ENCODE measurements around the gene KCNJ9. TPM values are rescaled to one million over a fixed set of nuclear protein-coding genes. Genes with fewer than 3 reads are reported as not detected.

Gene KCNJ9
- total and polyA plus RNA-seq, 2 of the 13 experiments (the other 11 are each of a cell fraction or from before 2014, with no cell fraction given), result not detected

DNA sequence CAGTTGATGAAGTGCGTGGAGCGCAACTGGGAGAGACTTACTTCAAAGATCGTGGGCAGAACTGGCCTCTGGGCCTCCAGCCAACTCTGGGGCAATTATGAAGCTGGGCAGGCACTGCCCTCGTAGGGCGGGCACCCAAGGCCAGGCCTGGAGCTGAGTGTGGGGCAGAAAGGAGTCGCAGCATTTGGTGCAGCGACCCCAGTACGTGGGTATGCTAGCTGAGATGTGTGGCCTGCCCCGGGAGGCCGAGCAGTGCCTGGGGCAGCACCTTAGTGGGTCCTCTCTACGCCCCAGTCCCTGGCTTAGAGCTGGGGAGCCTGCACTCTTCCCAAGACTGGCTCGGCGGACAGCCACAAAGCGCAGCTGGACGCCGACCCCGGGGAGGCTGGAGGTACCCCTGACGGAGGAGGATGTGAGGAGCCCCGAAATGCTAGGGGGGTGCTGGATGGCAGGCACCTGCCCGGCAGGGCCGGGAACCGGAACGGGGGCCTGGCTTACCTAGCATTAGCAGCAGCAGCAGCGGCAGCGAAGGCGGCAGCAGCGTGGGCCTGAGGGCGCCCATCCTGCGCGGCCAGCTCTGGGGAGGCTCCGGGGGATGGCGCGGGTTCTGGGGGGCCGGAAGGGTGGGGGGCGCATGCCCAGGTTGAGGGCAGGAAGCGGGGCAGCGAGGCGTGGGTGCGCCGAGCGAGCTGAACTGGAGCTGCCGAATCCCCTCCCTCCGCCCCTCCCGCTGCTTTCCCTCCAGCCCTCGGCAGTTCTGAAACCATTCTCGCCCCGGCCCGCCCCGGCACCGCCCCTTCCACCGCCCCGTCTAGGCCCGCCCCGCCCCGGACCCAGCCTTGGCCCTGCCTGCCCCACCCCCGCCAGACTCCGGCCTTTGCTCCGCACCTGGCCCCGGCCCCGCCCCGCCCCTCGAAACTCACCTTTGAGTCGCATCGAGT, 16.8 kb downstream of the KCNJ9 start, which contains the start of gene IGSF8 (continued):
- TF ChIP-seq, protein P1, sequence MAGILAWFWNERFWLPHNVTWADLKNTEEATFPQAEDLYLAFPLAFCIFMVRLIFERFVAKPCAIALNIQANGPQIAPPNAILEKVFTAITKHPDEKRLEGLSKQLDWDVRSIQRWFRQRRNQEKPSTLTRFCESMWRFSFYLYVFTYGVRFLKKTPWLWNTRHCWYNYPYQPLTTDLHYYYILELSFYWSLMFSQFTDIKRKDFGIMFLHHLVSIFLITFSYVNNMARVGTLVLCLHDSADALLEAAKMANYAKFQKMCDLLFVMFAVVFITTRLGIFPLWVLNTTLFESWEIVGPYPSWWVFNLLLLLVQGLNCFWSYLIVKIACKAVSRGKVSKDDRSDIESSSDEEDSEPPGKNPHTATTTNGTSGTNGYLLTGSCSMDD (CRISPR knock-in tag; IDR thresholded peaks at IDR 0.05), result no peak
- no peak for TF ChIP-seq ZNF296 (CRISPR knock-in tag; conservative IDR thresholded peaks at IDR 0.05)
- TF ChIP-seq ATF1 (CRISPR knock-in tag; IDR thresholded peaks at IDR 0.05), result no peak
- no peak for TF ChIP-seq ISL2 (CRISPR knock-in tag; IDR thresholded peaks at IDR 0.05)
- no peak for TF ChIP-seq FOSL2 (CRISPR knock-in tag; IDR thresholded peaks at IDR 0.05)
- TF ChIP-seq, protein P2, sequence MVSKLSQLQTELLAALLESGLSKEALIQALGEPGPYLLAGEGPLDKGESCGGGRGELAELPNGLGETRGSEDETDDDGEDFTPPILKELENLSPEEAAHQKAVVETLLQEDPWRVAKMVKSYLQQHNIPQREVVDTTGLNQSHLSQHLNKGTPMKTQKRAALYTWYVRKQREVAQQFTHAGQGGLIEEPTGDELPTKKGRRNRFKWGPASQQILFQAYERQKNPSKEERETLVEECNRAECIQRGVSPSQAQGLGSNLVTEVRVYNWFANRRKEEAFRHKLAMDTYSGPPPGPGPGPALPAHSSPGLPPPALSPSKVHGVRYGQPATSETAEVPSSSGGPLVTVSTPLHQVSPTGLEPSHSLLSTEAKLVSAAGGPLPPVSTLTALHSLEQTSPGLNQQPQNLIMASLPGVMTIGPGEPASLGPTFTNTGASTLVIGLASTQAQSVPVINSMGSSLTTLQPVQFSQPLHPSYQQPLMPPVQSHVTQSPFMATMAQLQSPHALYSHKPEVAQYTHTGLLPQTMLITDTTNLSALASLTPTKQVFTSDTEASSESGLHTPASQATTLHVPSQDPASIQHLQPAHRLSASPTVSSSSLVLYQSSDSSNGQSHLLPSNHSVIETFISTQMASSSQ (IDR thresholded peaks at IDR 0.05; ENCODE audit: low read depth), result no peak
- TF ChIP-seq, protein P2 (CRISPR knock-in tag; IDR thresholded peaks at IDR 0.05; ENCODE audit: borderline replicate concordance), result no peak
- TF ChIP-seq ZMAT3 (CRISPR knock-in tag; conservative IDR thresholded peaks at IDR 0.05), result no peak
- TF ChIP-seq ZNF710 (CRISPR knock-in tag; IDR thresholded peaks at IDR 0.05; ENCODE audit: borderline replicate concordance), result no peak
- TF ChIP-seq, protein P3, sequence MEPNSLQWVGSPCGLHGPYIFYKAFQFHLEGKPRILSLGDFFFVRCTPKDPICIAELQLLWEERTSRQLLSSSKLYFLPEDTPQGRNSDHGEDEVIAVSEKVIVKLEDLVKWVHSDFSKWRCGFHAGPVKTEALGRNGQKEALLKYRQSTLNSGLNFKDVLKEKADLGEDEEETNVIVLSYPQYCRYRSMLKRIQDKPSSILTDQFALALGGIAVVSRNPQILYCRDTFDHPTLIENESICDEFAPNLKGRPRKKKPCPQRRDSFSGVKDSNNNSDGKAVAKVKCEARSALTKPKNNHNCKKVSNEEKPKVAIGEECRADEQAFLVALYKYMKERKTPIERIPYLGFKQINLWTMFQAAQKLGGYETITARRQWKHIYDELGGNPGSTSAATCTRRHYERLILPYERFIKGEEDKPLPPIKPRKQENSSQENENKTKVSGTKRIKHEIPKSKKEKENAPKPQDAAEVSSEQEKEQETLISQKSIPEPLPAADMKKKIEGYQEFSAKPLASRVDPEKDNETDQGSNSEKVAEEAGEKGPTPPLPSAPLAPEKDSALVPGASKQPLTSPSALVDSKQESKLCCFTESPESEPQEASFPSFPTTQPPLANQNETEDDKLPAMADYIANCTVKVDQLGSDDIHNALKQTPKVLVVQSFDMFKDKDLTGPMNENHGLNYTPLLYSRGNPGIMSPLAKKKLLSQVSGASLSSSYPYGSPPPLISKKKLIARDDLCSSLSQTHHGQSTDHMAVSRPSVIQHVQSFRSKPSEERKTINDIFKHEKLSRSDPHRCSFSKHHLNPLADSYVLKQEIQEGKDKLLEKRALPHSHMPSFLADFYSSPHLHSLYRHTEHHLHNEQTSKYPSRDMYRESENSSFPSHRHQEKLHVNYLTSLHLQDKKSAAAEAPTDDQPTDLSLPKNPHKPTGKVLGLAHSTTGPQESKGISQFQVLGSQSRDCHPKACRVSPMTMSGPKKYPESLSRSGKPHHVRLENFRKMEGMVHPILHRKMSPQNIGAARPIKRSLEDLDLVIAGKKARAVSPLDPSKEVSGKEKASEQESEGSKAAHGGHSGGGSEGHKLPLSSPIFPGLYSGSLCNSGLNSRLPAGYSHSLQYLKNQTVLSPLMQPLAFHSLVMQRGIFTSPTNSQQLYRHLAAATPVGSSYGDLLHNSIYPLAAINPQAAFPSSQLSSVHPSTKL (CRISPR knock-in tag; IDR thresholded peaks at IDR 0.05), result no peak
- TF ChIP-seq EP300 (IDR thresholded peaks at IDR 0.05; ENCODE audit: low read depth in 2 of 2, low read length in 2 of 2), result no peak
- no peak for TF ChIP-seq EP300 (CRISPR knock-in tag; IDR thresholded peaks at IDR 0.05; ENCODE audit: borderline replicate concordance)
- TF ChIP-seq MXI1 (IDR thresholded peaks at IDR 0.05; ENCODE audit: borderline replicate concordance, low read depth, low read length), result peak; percentile 58; the same call in 1 of the 3 replicates
- TF ChIP-seq RXRA (CRISPR knock-in tag; IDR thresholded peaks at IDR 0.05), result peak; percentile 17; the same call in 1 of the 2 replicates
- TF ChIP-seq, protein P4, sequence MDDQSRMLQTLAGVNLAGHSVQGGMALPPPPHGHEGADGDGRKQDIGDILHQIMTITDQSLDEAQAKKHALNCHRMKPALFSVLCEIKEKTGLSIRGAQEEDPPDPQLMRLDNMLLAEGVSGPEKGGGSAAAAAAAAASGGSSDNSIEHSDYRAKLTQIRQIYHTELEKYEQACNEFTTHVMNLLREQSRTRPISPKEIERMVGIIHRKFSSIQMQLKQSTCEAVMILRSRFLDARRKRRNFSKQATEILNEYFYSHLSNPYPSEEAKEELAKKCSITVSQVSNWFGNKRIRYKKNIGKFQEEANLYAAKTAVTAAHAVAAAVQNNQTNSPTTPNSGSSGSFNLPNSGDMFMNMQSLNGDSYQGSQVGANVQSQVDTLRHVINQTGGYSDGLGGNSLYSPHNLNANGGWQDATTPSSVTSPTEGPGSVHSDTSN (CRISPR knock-in tag; IDR thresholded peaks at IDR 0.05; ENCODE audit: borderline replicate concordance), result no peak
- TF ChIP-seq NPAS2 (CRISPR knock-in tag; IDR thresholded peaks at IDR 0.05; ENCODE audit: borderline replicate concordance), result no peak
